Neutrophil (primary cell): ENCODE results near the gene TMEM45A.
"Not testable (repeated sequence)": the region's sequence is repeated elsewhere in the genome, so short reads cannot be mapped to it uniquely, and the experiment has no call there.

ENCODE experiments used
- H3K27ac ChIP-seq: fragments of 200-600 bp; sonication (generic); 2 replicates; pipeline ENCODE4 v1.5.1; 2016; ENCODE audit warnings: mild to moderate bottlenecking, moderate library complexity
- H3K27me3 ChIP-seq: fragments of 200-600 bp; sonication (generic); 2 replicates; pipeline ENCODE4 v1.6.0; 2016; ENCODE audit warnings: mild to moderate bottlenecking
- H3K36me3 ChIP-seq: fragments of 200-600 bp; sonication (generic); 2 replicates; pipeline ENCODE4 v1.5.1; 2017
- H3K4me1 ChIP-seq, 2 experiments: fragments of 200-600 bp in 1 of 2; sonication (generic) in 1 of 2; 1 replicate in 1 of 2; 2 replicates in 1 of 2; pipeline versions ENCODE4 v1.5.1 to v1.6.1; 2013 to 2016; ENCODE audit warnings: low read depth in 1 of 2, low read length in 1 of 2, mild to moderate bottlenecking in 1 of 2, moderate library complexity in 1 of 2; ENCODE audit not compliant: control insufficient read depth in 1 of 2, insufficient read depth in 1 of 2
- H3K4me3 ChIP-seq, 2 experiments: fragments of 200-600 bp in 1 of 2; sonication (generic) in 1 of 2; 1 replicate in 1 of 2; 2 replicates in 1 of 2; pipeline ENCODE4 v1.5.1; 2013 to 2016; ENCODE audit warnings: low read depth in 1 of 2, low read length in 1 of 2, mild to moderate bottlenecking in 1 of 2, moderate library complexity in 1 of 2
- H3K9me3 ChIP-seq: fragments of 200-600 bp; sonication (generic); 2 replicates; pipeline ENCODE4 v1.5.1; 2016
- TF ChIP-seq, protein P1 (sequence below): fragments of 200-600 bp; sonication (generic); IDR thresholded peaks from 2 replicates; pipeline ENCODE4 v1.5.1; 2016; ENCODE audit warnings: antibody characterized with exemption

The TMEM45A gene

DNA sequence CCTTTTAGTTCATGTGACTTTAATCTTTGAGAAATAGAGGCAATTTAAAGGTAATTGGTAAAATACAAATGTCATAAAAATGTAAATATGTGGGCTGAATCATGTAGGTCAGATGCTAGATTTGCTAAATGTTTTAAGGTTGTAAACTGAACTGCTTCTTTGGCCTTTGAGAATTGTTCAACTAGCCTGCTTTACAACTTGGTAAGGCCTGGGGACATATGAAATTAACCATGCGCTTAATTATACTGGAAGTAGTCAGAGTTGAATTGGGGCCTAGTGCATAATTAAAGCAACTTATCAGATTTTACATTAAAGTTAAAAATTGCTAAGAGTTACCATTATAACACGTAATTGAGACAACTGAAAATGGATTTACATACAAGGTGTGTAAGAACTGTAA lies 21.0 kb upstream of the TMEM45A start:
- H3K27me3 ChIP-seq = no peaks in the 10 kb centered on the region
- no peaks in the 10 kb centered on the region for H3K9me3 ChIP-seq
- H3K4me1 ChIP-seq = peaks cover 6 to 8% of the 10 kb centered on the region in 2 experiments
- no peak overlapping the region for H3K27ac ChIP-seq
- TF ChIP-seq, protein P1, sequence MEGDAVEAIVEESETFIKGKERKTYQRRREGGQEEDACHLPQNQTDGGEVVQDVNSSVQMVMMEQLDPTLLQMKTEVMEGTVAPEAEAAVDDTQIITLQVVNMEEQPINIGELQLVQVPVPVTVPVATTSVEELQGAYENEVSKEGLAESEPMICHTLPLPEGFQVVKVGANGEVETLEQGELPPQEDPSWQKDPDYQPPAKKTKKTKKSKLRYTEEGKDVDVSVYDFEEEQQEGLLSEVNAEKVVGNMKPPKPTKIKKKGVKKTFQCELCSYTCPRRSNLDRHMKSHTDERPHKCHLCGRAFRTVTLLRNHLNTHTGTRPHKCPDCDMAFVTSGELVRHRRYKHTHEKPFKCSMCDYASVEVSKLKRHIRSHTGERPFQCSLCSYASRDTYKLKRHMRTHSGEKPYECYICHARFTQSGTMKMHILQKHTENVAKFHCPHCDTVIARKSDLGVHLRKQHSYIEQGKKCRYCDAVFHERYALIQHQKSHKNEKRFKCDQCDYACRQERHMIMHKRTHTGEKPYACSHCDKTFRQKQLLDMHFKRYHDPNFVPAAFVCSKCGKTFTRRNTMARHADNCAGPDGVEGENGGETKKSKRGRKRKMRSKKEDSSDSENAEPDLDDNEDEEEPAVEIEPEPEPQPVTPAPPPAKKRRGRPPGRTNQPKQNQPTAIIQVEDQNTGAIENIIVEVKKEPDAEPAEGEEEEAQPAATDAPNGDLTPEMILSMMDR = no peak
- no peak overlapping the region for H3K4me3 ChIP-seq
- no peaks in the 10 kb centered on the region for H3K36me3 ChIP-seq

DNA sequence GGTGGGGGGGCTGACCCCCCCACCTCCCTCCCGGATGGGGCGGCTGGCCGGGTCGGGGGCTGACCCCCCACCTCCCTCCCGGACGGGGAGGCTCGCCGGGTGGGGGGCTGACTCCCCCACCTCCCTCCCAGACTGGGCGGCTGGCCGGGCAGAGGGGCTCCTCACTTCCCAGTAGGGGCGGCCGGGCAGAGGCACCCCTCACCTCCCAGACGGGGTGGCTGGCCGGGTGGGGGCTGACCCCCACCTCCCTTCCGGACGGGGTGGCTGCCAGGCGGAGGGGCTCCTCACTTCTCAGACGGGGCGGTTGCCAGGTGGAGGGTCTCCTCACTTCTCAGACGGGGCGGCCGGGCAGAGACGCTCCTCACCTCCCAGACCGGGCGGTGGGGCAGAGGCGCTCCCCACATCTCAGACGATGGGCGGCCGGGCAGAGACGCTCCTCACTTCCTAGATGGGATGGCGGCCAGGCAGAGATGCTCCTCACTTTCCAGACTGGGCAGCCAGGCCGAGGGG lies 14.5 kb upstream of the TMEM45A start:
- not testable (repeated sequence) for H3K36me3 ChIP-seq, H3K27me3 ChIP-seq, H3K4me1 ChIP-seq, H3K4me3 ChIP-seq, H3K9me3 ChIP-seq, H3K27ac ChIP-seq

DNA sequence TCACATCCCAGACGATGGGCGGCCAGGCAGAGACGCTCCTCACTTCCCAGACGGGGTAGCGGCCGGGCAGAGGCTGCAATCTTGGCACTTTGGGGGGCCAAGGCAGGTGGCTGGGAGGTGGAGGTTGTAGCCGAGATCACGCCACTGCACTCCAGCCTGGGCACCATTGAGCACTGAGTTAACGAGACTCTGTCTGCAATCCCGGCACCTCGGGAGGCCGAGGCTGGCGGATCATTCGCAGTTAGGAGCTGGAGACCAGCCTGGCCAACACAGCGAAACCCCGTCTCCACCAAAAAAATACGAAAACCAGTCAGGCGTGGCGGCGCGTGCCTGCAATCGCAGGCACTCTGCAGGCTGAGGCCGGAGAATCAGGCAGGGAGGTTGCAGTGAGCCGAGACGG lies 13.9 kb upstream of the TMEM45A start:
- H3K4me1 ChIP-seq, H3K4me3 ChIP-seq, H3K36me3 ChIP-seq, H3K27ac ChIP-seq, H3K27me3 ChIP-seq, H3K9me3 ChIP-seq: not testable (repeated sequence)

DNA sequence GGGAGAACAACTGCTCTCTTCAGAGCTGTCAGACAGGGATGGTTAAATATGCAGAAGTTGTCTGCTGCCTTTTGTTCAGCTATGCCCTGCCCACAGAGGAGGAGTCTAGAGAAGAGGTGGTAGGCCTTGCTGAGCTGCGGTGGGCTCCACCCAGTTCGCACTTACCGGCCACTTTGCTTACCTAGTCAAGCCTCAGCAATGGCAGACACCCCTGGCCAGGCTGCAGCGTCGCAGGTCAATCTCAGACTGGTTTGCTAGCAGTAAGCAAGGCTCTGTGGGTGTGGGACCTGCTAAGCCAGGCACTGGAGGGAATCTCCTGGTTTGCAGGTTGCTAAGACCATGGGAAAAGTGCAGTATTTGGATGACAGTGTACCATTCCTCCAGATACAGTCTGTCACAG lies 12.3 kb upstream of the TMEM45A start:
- H3K27me3 ChIP-seq = peaks cover 6% of the 10 kb centered on the region
- H3K4me3 ChIP-seq = no peak overlapping the region
- peaks cover 0 to 6% of the 10 kb centered on the region in 2 experiments for H3K4me1 ChIP-seq
- no peaks in the 10 kb centered on the region for H3K9me3 ChIP-seq
- TF ChIP-seq, protein P1 = no peak
- H3K27ac ChIP-seq = no peak overlapping the region
- H3K36me3 ChIP-seq = no peaks in the 10 kb centered on the region

DNA sequence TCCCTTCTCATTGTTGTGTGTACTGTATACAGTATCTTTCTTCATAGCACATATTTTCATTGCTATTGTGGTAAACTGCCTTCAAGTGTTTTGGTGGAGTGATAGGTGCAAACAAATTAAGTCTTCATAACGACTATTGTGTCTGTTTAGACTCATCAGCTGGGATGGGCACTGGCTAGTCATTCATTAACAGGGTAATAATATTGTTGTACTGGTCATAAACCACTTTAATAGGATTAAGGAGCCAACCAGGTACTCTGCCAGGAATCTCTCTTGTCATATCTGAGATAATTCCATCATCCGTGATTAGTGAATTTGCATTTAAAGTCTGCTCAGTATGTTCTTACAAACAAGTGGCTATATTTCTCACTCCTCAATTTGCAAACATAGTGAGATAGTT lies 10.2 kb upstream of the TMEM45A start:
- TF ChIP-seq, protein P1 = no peak
- Histone ChIP-seq H3K9me3 (no peaks in the 10 kb centered on the region), H3K27ac (no peak overlapping the region), H3K4me3 (no peak overlapping the region), H3K27me3 (peaks cover 6% of the 10 kb centered on the region), H3K4me1 (peaks cover 0 to 6% of the 10 kb centered on the region in 2 experiments), H3K36me3 (no peaks in the 10 kb centered on the region)

GRCh38 chr3:100483529-100483928 lies 8.9 kb upstream of the TMEM45A start:
- Histone ChIP-seq H3K27ac (no peak overlapping the region), H3K36me3 (no peaks in the 10 kb centered on the region), H3K4me1 (peaks cover 0 to 6% of the 10 kb centered on the region in 2 experiments), H3K27me3 (peaks cover 6% of the 10 kb centered on the region), H3K9me3 (no peaks in the 10 kb centered on the region), H3K4me3 (no peak overlapping the region)
- TF ChIP-seq, protein P1 = no peak

- H3K27me3 ChIP-seq = peaks cover 12% of the 10 kb centered on the region
- no peak overlapping the region for H3K27ac ChIP-seq
- H3K4me1 ChIP-seq = peaks cover 0 to 6% of the 10 kb centered on the region in 2 experiments
- no peak overlapping the region for H3K4me3 ChIP-seq
- no peaks in the 10 kb centered on the region for H3K36me3 ChIP-seq
- TF ChIP-seq, protein P1 = no peak
- H3K9me3 ChIP-seq = no peaks in the 10 kb centered on the region
These were observed 5.6 kb upstream of the TMEM45A start for GRCh38 chr3:100486808-100487207.
